Activated CD8-positive, alpha-beta memory T cell treated with anti-CD3 and anti-CD28 coated beads for 1 hour (primary cell): ENCODE data around the gene AAMP.

Experiments used
- DNase-seq, 2 donors: peaks; one replicate each; pipeline ENCODE4 v3.0.0-alpha.2; 2020; ENCODE audit warnings: low read depth in 1 of 2; ENCODE audit errors: extremely low read depth in 1 of 2

AAMP gene

GRCh38 chr2:218294430-218295022, 24.6 kb upstream of the AAMP start:
- DNase-seq: no peak

GRCh38 chr2:218293715-218294429, 23.9 kb upstream of the AAMP start:
- DNase-seq: no peak

- DNase-seq: peak in 1 of 2 donors; percentile 72
These were observed 22.4 kb upstream of the AAMP start, which contains the start of gene TMBIM1 for GRCh38 chr2:218292048-218293014. TMBIM1 (minus strand) TSS chr2:218292503; CDS start chr2:218282141, 10,362 bp downstream.

- no peak for DNase-seq
These were observed 21.5 kb upstream of the AAMP start for GRCh38 chr2:218291318-218292047.

GRCh38 chr2:218290316-218291261, 20.7 kb upstream of the AAMP start:
- no peak for DNase-seq

GRCh38 chr2:218289639-218290315, 19.8 kb upstream of the AAMP start:
- DNase-seq: no peak

- peak; percentile 61 to 75 for DNase-seq
These were observed 16.9 kb upstream of the AAMP start for GRCh38 chr2:218286570-218287459.

- DNase-seq: no peak
These were observed 15.7 kb upstream of the AAMP start for GRCh38 chr2:218285604-218286003.

GRCh38 chr2:218284106-218284811, 14.3 kb upstream of the AAMP start:
- peak in 1 of 2 donors; percentile 31 for DNase-seq

GRCh38 chr2:218282173-218282991, 12.4 kb upstream of the AAMP start:
- no peak for DNase-seq

GRCh38 chr2:218281449-218281848, 11.5 kb upstream of the AAMP start:
- no peak for DNase-seq

- DNase-seq: no peak
These were observed 10.4 kb upstream of the AAMP start for GRCh38 chr2:218280260-218280870.

- no peak for DNase-seq
These were observed 8.8 kb upstream of the AAMP start for GRCh38 chr2:218278531-218279360.

GRCh38 chr2:218277921-218278320, 8.0 kb upstream of the AAMP start:
- DNase-seq: no peak
